Testis (tissue), 3 donors: ENCODE results near the gene MLLT10. TPM values are rescaled to one million over a fixed set of nuclear protein-coding genes. Genes with fewer than 3 reads are reported as not detected.

Source experiments
- DNase-seq: peaks from one replicate; pipeline ENCODE4 v3.0.0-alpha.2; 2019
- H3K27ac ChIP-seq, 2 donors: fragments of 200-600 bp; sonication (generic); one replicate each; pipeline ENCODE4 v1.5.1; 2019
- H3K27me3 ChIP-seq: fragments of 200-600 bp; sonication (generic); one replicate; pipeline ENCODE4 v1.5.1; 2019
- H3K36me3 ChIP-seq: fragments of 200-600 bp; sonication (generic); one replicate; pipeline ENCODE4 v1.5.1; 2017; ENCODE audit warnings: low read depth; ENCODE audit errors: missing control alignments
- H3K4me1 ChIP-seq: fragments of 200-600 bp; sonication (generic); one replicate; pipeline ENCODE4 v1.5.1; 2019
- H3K4me3 ChIP-seq, 2 donors: fragments of 200-600 bp; sonication (generic); one replicate each; pipeline ENCODE4 v1.5.1; 2017 to 2019
- H3K9me3 ChIP-seq: fragments of 200-600 bp; sonication (generic); one replicate; pipeline ENCODE4 v1.5.1; 2017
- CTCF ChIP-seq, 3 experiments: fragments of 450-650 bp in 2 of 3; fragments of 200-600 bp in 1 of 3; sonication (generic) in 1 of 3; IDR thresholded peaks; one replicate each; pipeline ENCODE4 v1.5.1; 2016 to 2019; ENCODE audit warnings: antibody characterized with exemption in 3 of 3, mild to moderate bottlenecking in 2 of 3, moderate library complexity in 1 of 3
- POLR2A ChIP-seq: fragments of 450-650 bp; IDR thresholded peaks from one replicate; pipeline ENCODE4 v1.6.1; 2017; ENCODE audit warnings: antibody characterized with exemption, mild to moderate bottlenecking, moderate library complexity
- WGBS, 2 donors: methylation state at CpG; one replicate each; pipeline ENCODE4 v1.1.5; 2018; 5-methylcytosine and 5-hydroxymethylcytosine counted together
- intact Hi-C: fragments of 100-400 bp; cut with DNase I; formaldehyde crosslinking; loops from one replicate; pipeline ENCODE4 v1.15.1; 2023; ENCODE audit warnings: low total_unique reads
- polyA plus RNA-seq: library from polyadenylated mRNA; stranded (reverse); fragments of 350-450 nt; fragmentation: Illumina TruSeq; extraction: RNeasy Lipid Tissue Mini Kit (QIAGEN cat#74804); gene quantifications from one replicate; pipeline ENCODE4 v1.2.3, GENCODE V29; 2014; ENCODE audit warnings: low read depth, low replicate concordance; ENCODE audit not compliant: insufficient read depth
- total RNA-seq, 2 donors: library from RNA; depleted of rRNA; stranded (reverse); fragments of >200 nt; gene quantifications; one replicate each; pipeline ENCODE4 v1.2.3, GENCODE V29; 2016

Gene MLLT10
- total and polyA plus RNA-seq, 3 donors from 2014 or later: 130 to 243 (median 144) TPM

- Histone ChIP-seq H3K27me3 (no peaks in the 10 kb centered on the region), H3K4me3 (no peak overlapping the region), H3K4me1 (no peaks in the 10 kb centered on the region), H3K9me3 (no peaks in the 10 kb centered on the region), H3K27ac (no peak overlapping the region), H3K36me3 (no peaks in the 10 kb centered on the region)
- WGBS, 2 donors: 79 to 81% methylated on average over 5 of the region's 5 CpGs
- TF ChIP-seq CTCF (IDR thresholded peaks at IDR 0.05): no peak
- TF ChIP-seq POLR2A: no peak
- intact Hi-C loops: no loop called here
- no peak for DNase-seq
These were observed 121.7 kb downstream of the MLLT10 start for GRCh38 chr10:21655687-21656086.

GRCh38 chr10:21661087-21661486 lies 127.1 kb downstream of the MLLT10 start:
- Histone ChIP-seq H3K36me3 (no peaks in the 10 kb centered on the region), H3K4me1 (peaks cover 3% of the 10 kb centered on the region), H3K27me3 (no peaks in the 10 kb centered on the region), H3K27ac (no peak overlapping the region), H3K9me3 (no peaks in the 10 kb centered on the region), H3K4me3 (no peak overlapping the region)
- intact Hi-C loops: no loop called here
- no peak for TF ChIP-seq CTCF (IDR thresholded peaks at IDR 0.05)
- no peak for TF ChIP-seq POLR2A
- DNase-seq: no peak
- 63 to 95% methylated on average over 1 of the region's 1 CpG for WGBS, 2 donors

GRCh38 chr10:21661935-21662334 lies 127.9 kb downstream of the MLLT10 start:
- no peaks in the 10 kb centered on the region for H3K9me3 ChIP-seq
- H3K27ac ChIP-seq: no peak overlapping the region
- intact Hi-C loops: no loop called here
- H3K27me3 ChIP-seq: no peaks in the 10 kb centered on the region
- no peak overlapping the region for H3K4me3 ChIP-seq
- TF ChIP-seq POLR2A (no peak), CTCF (IDR thresholded peaks at IDR 0.05) (no peak)
- no peaks in the 10 kb centered on the region for H3K36me3 ChIP-seq
- WGBS, 2 donors: 59 to 66% methylated on average over 3 of the region's 3 CpGs
- H3K4me1 ChIP-seq: peaks cover 11% of the 10 kb centered on the region
- no peak for DNase-seq

GRCh38 chr10:21662635-21663034 lies 128.6 kb downstream of the MLLT10 start:
- intact Hi-C loops: no loop called here
- Histone ChIP-seq H3K9me3 (no peaks in the 10 kb centered on the region), H3K4me1 (peaks cover 15% of the 10 kb centered on the region), H3K36me3 (no peaks in the 10 kb centered on the region), H3K27ac (no peak overlapping the region), H3K4me3 (no peak overlapping the region), H3K27me3 (no peaks in the 10 kb centered on the region)
- no peak for DNase-seq
- TF ChIP-seq POLR2A: no peak
- no peak for TF ChIP-seq CTCF (IDR thresholded peaks at IDR 0.05)
- 70% methylated on average over 2 of the region's 2 CpGs for WGBS, 2 donors

- peaks cover 22% of the 10 kb centered on the region for H3K4me1 ChIP-seq
- no peaks in the 10 kb centered on the region for H3K9me3 ChIP-seq
- no peak overlapping the region for H3K4me3 ChIP-seq
- no peak for DNase-seq
- 47 to 58% methylated on average over 1 of the region's 1 CpG for WGBS, 2 donors
- H3K27ac ChIP-seq: no peak overlapping the region
- no peaks in the 10 kb centered on the region for H3K27me3 ChIP-seq
- TF ChIP-seq POLR2A: no peak
- no peak for TF ChIP-seq CTCF (IDR thresholded peaks at IDR 0.05)
- intact Hi-C loops: no loop called here
- no peaks in the 10 kb centered on the region for H3K36me3 ChIP-seq
These were observed 134.8 kb downstream of the MLLT10 start for GRCh38 chr10:21668831-21669230.
